Measurements from ENCODE around the gene TMCO6. TPM values are rescaled to one million over a fixed set of nuclear protein-coding genes. Genes with fewer than 3 reads are reported as not detected.
A peak's percentile ranks its signal among the peaks of the same experiment; 100 is the strongest.
"Not testable (repeated sequence)": the region's sequence is repeated elsewhere in the genome, so short reads cannot be mapped to it uniquely, and the experiment has no call there.

The TMCO6 gene
- total and polyA plus RNA-seq, 4 donors: 12.6 to 55.9 (median 18.7) TPM

- no peak for TF ChIP-seq CTCF (IDR thresholded peaks at IDR 0.05; ENCODE audit: low read depth, low read length, missing input control)
Measured at GRCh38 chr5:140602147-140602546, 37.1 kb upstream of the TMCO6 start (continued).

- H3K9ac ChIP-seq (ENCODE audit: low read depth in 1 of 2, low read length in 2 of 2); H3K9me3 ChIP-seq (ENCODE audit: control insufficient read depth in 4 of 4, low read length in 3 of 4); DNase-seq (ENCODE audit: low spot score); H3K36me3 ChIP-seq (ENCODE audit: control insufficient read depth in 4 of 4, insufficient read depth in 3 of 4, low read depth in 1 of 4, low read length in 3 of 4); H3K27me3 ChIP-seq (ENCODE audit: control insufficient read depth in 4 of 4, insufficient read depth in 4 of 4, low read length in 3 of 4); H3K4me3 ChIP-seq (ENCODE audit: low read depth in 1 of 3, low read length in 3 of 3): not testable (repeated sequence)
- WGBS: 53% methylated on average over 4 of the region's 4 CpGs
- H3K27ac ChIP-seq (ENCODE audit: low read depth in 1 of 2, low read length in 2 of 2): peak overlapping the region; percentile 88 to 97
- peaks cover 0 to 12% (median 5%) of the 10 kb centered on the region in 4 donors for H3K4me1 ChIP-seq (ENCODE audit: control insufficient read depth in 4 of 4, insufficient read depth in 4 of 4, low read length in 3 of 4)
- peak in 1 of 2 donors; percentile 58 for TF ChIP-seq RXRA (IDR thresholded peaks at IDR 0.05)
Measured at GRCh38 chr5:140603446-140603698, 35.9 kb upstream of the TMCO6 start.

- H3K36me3 ChIP-seq (ENCODE audit: control insufficient read depth in 4 of 4, insufficient read depth in 3 of 4, low read depth in 1 of 4, low read length in 3 of 4): no peaks in the 10 kb centered on the region
- peak overlapping the region; percentile 88 to 97 for H3K27ac ChIP-seq (ENCODE audit: low read depth in 1 of 2, low read length in 2 of 2)
- no peak overlapping the region for H3K9ac ChIP-seq (ENCODE audit: low read depth in 1 of 2, low read length in 2 of 2)
- no peak overlapping the region for H3K4me3 ChIP-seq (ENCODE audit: low read depth in 1 of 3, low read length in 3 of 3)
- no peak for DNase-seq (ENCODE audit: low spot score)
- 99% methylated on average over 2 of the region's 2 CpGs for WGBS
- no peaks in the 10 kb centered on the region for H3K9me3 ChIP-seq (ENCODE audit: control insufficient read depth in 4 of 4, low read length in 3 of 4)
- TF ChIP-seq RXRA (IDR thresholded peaks at IDR 0.05) (no peak), EGR1 (IDR thresholded peaks at IDR 0.05; ENCODE audit: low read depth in 2 of 2) (no peak), YY1 (IDR thresholded peaks at IDR 0.05) (no peak), FOXA1 (IDR thresholded peaks at IDR 0.05) (no peak), GABPA (IDR thresholded peaks at IDR 0.05 in 1 of 2, conservative IDR thresholded peaks at IDR 0.05 in 1 of 2) (no peak), RAD21 (IDR thresholded peaks at IDR 0.05) (no peak), REST (IDR thresholded peaks at IDR 0.05) (no peak), NR2F2 (IDR thresholded peaks at IDR 0.05) (no peak), JUND (IDR thresholded peaks at IDR 0.05) (no peak), TAF1 (conservative IDR thresholded peaks at IDR 0.05) (no peak), ZBTB33 (IDR thresholded peaks at IDR 0.05) (no peak), HNF4A (conservative IDR thresholded peaks at IDR 0.05) (no peak), ATF3 (IDR thresholded peaks at IDR 0.05) (no peak), MAX (IDR thresholded peaks at IDR 0.05) (no peak), CTCF (IDR thresholded peaks at IDR 0.05; ENCODE audit: low read depth, low read length, missing input control) (no peak), SP1 (IDR thresholded peaks at IDR 0.05) (no peak), FOXA2 (IDR thresholded peaks at IDR 0.05) (no peak)
- H3K27me3 ChIP-seq (ENCODE audit: control insufficient read depth in 4 of 4, insufficient read depth in 4 of 4, low read length in 3 of 4): no peaks in the 10 kb centered on the region
- peaks cover 0 to 12% (median 4%) of the 10 kb centered on the region in 4 donors for H3K4me1 ChIP-seq (ENCODE audit: control insufficient read depth in 4 of 4, insufficient read depth in 4 of 4, low read length in 3 of 4)
Measured at GRCh38 chr5:140603734-140604133, 35.5 kb upstream of the TMCO6 start.

Measured in liver (tissue), 9 donors.